ENCODE data around the gene ACCSL.

The ACCSL gene

DNA sequence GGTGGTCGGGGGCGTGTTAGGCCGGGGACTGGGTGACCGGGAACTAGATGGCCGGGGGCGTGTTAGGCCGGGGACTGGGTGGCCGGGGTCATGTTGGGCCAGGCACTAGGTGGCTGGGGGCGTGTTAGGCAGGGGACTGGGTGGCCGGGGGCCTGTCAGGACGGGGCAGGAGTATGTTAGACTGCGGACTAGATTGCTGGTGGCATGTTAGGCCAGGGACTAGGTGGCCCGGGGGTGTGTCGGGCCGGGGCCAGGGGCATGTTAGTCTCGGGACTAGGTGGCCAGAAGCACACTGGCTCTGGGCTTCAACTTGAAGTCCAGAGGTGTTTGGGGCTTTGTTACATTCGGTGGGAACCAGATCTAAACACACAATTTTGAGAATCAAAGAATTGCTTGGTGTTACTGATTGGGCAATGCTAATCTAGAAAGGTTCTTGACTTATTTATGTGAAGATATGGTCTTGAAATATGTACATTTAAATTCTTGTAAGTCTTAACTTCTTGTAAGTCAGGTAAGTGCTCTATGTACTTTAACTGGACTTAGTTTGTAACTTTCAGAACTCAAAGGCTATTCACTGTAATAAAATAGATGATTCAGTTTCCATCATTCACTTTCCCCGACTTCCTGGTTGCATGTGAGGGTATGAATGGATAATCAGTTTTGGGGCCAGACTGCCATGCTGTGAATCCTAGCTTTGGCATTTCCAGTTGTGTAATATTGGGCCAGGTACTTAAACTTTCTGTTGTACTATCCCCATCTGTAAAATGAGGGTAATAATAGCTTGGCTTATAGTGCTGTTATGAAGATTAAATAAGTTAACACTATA lies 48.8 kb downstream of the ACCSL start:
- DNase-seq (ENCODE audit: low read depth in 2 of 2), result no peak

- DNase-seq (ENCODE audit: low read depth in 2 of 2), result no peak
These were observed 50.0 kb downstream of the ACCSL start for GRCh38 chr11:44097821-44098220.

DNA sequence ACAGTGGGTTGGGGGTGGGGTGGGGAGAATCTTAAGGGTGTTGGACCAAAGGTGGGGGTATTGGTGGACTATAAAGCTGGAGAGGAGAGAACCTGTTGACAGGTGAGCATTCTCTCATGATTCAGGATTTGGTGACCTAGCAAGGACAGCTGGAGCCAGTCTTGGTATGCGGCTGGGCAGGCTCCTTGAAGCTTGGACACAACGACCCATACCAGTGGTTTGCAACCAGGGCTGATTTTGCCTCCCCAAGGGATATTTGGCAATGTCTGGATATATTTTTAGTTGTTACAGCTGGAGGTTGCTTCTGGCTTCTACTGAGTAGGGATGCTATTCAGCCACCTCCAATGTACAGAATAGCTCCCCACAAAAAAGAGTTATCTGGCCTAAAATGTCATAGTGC lies 53.3 kb downstream of the ACCSL start:
- DNase-seq (ENCODE audit: low read depth in 2 of 2), result no peak

DNA sequence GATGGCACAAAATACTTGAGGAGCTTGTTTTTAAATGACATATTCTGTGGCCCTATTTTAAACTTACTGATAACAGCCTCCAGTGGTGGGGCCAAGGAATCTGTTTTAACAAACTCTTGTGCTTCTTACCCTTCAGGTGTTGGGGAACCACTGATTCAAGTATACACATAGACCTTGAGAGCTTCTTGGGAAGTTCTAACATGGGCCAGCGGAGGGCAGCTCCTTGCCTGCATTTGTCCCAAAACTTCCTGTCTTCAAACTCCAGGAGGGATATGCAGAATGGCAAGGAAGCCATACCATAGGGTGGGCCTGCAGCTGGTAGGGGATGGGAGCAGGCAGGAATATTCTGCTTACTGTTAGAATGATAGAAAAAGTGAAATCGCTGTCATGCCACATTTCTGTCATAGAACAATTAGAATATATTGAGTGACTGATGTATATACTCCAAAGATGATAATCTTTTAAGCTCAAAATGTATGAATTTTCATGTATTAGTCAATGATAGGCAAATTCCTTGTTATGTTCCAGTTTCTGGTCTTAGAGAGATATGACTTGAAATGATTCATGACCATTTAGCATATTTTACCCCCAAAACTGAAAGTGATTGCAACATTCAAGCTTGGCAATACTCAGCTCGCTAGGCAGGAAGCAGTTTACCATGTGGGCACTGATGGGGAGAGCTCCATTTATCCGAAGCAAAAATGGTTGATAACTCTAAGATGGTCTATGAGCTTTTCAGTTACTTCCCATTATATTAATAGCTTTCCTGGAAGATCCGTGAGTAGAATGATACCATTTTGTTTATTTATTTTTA lies 56.9 kb downstream of the ACCSL start:
- no peak for DNase-seq (ENCODE audit: low read depth in 2 of 2)

DNA sequence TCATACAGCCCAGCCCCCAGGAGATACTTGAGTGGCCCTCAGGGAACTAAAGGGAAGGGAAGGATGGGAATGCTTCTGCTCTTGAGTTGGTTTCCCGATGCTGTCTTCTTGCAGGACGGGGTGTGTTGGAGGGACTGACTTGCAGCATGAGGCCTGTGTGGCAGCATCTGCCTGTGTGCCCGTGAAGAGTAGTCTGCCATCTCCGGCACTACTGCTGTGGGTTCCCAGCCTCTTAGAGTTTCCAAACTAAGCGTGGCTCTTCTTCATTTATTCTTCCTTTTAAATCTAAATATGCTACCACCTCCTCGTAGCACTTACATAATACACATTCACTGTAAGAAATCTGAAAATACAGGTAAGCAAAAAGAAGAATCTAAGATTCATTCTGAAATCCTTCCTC lies 60.5 kb downstream of the ACCSL start:
- DNase-seq (ENCODE audit: low read depth in 2 of 2), result no peak
